NCI-H187 (cell line): Measurements from ENCODE around the gene IFT20.
A peak's percentile ranks its signal among the peaks of the same experiment; 100 is the strongest.
"Not testable (repeated sequence)": the region's sequence is repeated elsewhere in the genome, so short reads cannot be mapped to it uniquely, and the experiment has no call there.

ENCODE experiments used
- DNase-seq, 2 experiments: peaks; one replicate each; lab custom pipeline; 2025; lab: John Stamatoyannopoulos, UW

Gene IFT20

GRCh38 chr17:28306954-28307401 lies 28.3 kb downstream of the IFT20 start:
- DNase-seq = no peak

GRCh38 chr17:28298449-28298848 lies 36.8 kb downstream of the IFT20 start:
- no peak for DNase-seq

- no peak for DNase-seq
These were observed 39.3 kb downstream of the IFT20 start for GRCh38 chr17:28295677-28296578.

GRCh38 chr17:28293994-28294393 lies 41.3 kb downstream of the IFT20 start:
- DNase-seq = no peak

GRCh38 chr17:28292878-28293277 lies 42.4 kb downstream of the IFT20 start:
- DNase-seq = not testable (repeated sequence)

- no peak for DNase-seq
These were observed 43.4 kb downstream of the IFT20 start for GRCh38 chr17:28291780-28292330.

GRCh38 chr17:28290703-28291102 lies 44.6 kb downstream of the IFT20 start:
- no peak for DNase-seq

- DNase-seq = no peak
These were observed 49.3 kb downstream of the IFT20 start for GRCh38 chr17:28285965-28286364.

GRCh38 chr17:28282596-28282995 lies 52.7 kb downstream of the IFT20 start:
- DNase-seq = peak in 1 of 2 experiments; percentile 10

- DNase-seq = no peak
These were observed 54.4 kb downstream of the IFT20 start for GRCh38 chr17:28280826-28281225.

GRCh38 chr17:28279411-28279810 lies 55.9 kb downstream of the IFT20 start:
- DNase-seq = no peak
